Type B pancreatic cell (in vitro differentiated cells): ENCODE data around the gene RBM17. TPM values are rescaled to one million over a fixed set of nuclear protein-coding genes. Genes with fewer than 3 reads are reported as not detected.
"Not testable (repeated sequence)": the region's sequence is repeated elsewhere in the genome, so short reads cannot be mapped to it uniquely, and the experiment has no call there.

Experiments
- DNase-seq: peaks from one replicate; pipeline ENCODE4 v3.0.0; 2021; ENCODE audit warnings: mixed read lengths; ENCODE audit not compliant: unreplicated experiment; ENCODE audit errors: extremely low spot score
- H3K27ac Mint-ChIP-seq: 2 replicates; pipeline ENCODE4 v1.8.0; 2021; ENCODE audit warnings: mild to moderate bottlenecking, mixed read lengths
- H3K27me3 Mint-ChIP-seq: 2 replicates; pipeline ENCODE4 v1.8.0; 2021; ENCODE audit warnings: mixed read lengths
- H3K36me3 Mint-ChIP-seq: 2 replicates; pipeline ENCODE4 v1.8.0; 2021; ENCODE audit warnings: mixed read lengths
- H3K4me1 Mint-ChIP-seq: one replicate; pipeline ENCODE4 v1.8.0; 2021; ENCODE audit warnings: mixed read lengths; ENCODE audit not compliant: unreplicated experiment
- H3K4me3 Mint-ChIP-seq: 2 replicates; pipeline ENCODE4 v1.8.0; 2021; ENCODE audit warnings: mild to moderate bottlenecking, mixed read lengths
- H3K9me3 Mint-ChIP-seq: 2 replicates; pipeline ENCODE4 v1.8.0; 2021; ENCODE audit warnings: mixed read lengths
- long read RNA-seq: library from polyadenylated mRNA; unstranded; transcript quantifications from one replicate; pipeline ENCODE4 v2.0.0, GENCODE V29; 2020
- total RNA-seq: library from RNA; stranded (reverse); gene quantifications from 2 replicates; pipeline ENCODE4 v1.2.1, GENCODE V29; 2021; ENCODE audit warnings: low replicate concordance
- TF ChIP-seq, protein P1 (sequence below): fragments of 200-600 bp; sonication (generic); conservative IDR thresholded peaks from 2 replicates; pipeline ENCODE4 v1.5.0; 2021; ENCODE audit warnings: antibody characterized with exemption, mild to moderate bottlenecking

Gene RBM17, protein sequence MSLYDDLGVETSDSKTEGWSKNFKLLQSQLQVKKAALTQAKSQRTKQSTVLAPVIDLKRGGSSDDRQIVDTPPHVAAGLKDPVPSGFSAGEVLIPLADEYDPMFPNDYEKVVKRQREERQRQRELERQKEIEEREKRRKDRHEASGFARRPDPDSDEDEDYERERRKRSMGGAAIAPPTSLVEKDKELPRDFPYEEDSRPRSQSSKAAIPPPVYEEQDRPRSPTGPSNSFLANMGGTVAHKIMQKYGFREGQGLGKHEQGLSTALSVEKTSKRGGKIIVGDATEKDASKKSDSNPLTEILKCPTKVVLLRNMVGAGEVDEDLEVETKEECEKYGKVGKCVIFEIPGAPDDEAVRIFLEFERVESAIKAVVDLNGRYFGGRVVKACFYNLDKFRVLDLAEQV
- 92.1 and 105 TPM in 2 replicates for total RNA-seq
- long read RNA-seq, transcript RBM17-201 (12 exons, 2,755 nt), result major isoform, 46 of 85 reads
- long read RNA-seq, partial matches to known transcripts, result 21 of 85 reads
- long read RNA-seq, other reads (novel, unspliced or antisense), result 18 of 85 reads

GRCh38 chr10:6088721-6089333 lies at the start of gene RBM17:
TSS of gene RBM17 (plus strand) at chr10:6089034. CDS start at chr10:6097066, 8,032 bp downstream.
- TF ChIP-seq, protein P1, sequence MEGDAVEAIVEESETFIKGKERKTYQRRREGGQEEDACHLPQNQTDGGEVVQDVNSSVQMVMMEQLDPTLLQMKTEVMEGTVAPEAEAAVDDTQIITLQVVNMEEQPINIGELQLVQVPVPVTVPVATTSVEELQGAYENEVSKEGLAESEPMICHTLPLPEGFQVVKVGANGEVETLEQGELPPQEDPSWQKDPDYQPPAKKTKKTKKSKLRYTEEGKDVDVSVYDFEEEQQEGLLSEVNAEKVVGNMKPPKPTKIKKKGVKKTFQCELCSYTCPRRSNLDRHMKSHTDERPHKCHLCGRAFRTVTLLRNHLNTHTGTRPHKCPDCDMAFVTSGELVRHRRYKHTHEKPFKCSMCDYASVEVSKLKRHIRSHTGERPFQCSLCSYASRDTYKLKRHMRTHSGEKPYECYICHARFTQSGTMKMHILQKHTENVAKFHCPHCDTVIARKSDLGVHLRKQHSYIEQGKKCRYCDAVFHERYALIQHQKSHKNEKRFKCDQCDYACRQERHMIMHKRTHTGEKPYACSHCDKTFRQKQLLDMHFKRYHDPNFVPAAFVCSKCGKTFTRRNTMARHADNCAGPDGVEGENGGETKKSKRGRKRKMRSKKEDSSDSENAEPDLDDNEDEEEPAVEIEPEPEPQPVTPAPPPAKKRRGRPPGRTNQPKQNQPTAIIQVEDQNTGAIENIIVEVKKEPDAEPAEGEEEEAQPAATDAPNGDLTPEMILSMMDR, result peak; percentile 100
- no peaks in the 10 kb centered on the region for H3K9me3 Mint-ChIP-seq
- peak within 1 kb of the TSS; percentile 92 for H3K27ac Mint-ChIP-seq
- peaks cover 10% of the 10 kb centered on the region for H3K27me3 Mint-ChIP-seq
- H3K4me3 Mint-ChIP-seq, result peak within 1 kb of the TSS; percentile 95
- peaks cover 27% of the 10 kb centered on the region for H3K4me1 Mint-ChIP-seq
- H3K36me3 Mint-ChIP-seq, result peaks cover 3% of the 10 kb centered on the region
- peak; percentile 99 for DNase-seq

GRCh38 chr10:6039711-6040110 lies 49.1 kb upstream of the RBM17 start:
- no peak for DNase-seq
- Mint-ChIP-seq H3K4me3 (no peak overlapping the region), H3K27ac (no peak overlapping the region), H3K9me3 (no peaks in the 10 kb centered on the region), H3K36me3 (no peaks in the 10 kb centered on the region), H3K4me1 (no peaks in the 10 kb centered on the region), H3K27me3 (peaks cover 34% of the 10 kb centered on the region)
- TF ChIP-seq, protein P1, result no peak

DNA sequence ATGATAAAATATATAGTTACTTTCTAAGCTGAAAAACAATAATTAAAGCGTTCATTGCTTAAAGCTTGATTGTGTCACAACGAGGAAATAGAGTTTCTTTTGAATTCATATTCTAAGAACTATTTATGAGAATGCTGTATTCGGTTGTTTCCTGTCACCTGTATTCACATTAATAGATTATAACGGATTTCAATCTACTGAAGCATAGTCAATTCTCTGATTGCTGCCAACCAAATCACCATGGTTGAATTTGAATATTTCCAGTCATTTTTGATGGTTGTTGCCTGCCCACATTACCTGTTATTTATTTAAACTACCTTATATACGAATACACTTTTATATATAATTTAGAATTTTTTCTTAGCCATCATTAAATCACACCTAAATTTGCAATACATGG lies 48.6 kb upstream of the RBM17 start:
- Mint-ChIP-seq H3K36me3 (no peaks in the 10 kb centered on the region), H3K9me3 (no peaks in the 10 kb centered on the region), H3K27me3 (peaks cover 37% of the 10 kb centered on the region), H3K27ac (no peak overlapping the region), H3K4me3 (no peak overlapping the region), H3K4me1 (no peaks in the 10 kb centered on the region)
- DNase-seq, result no peak
- TF ChIP-seq, protein P1, result no peak

GRCh38 chr10:6043377-6043776 lies 45.5 kb upstream of the RBM17 start:
- not testable (repeated sequence) for DNase-seq, H3K36me3 Mint-ChIP-seq, H3K4me1 Mint-ChIP-seq, H3K4me3 Mint-ChIP-seq, H3K9me3 Mint-ChIP-seq, H3K27ac Mint-ChIP-seq
- H3K27me3 Mint-ChIP-seq, result peaks cover 37% of the 10 kb centered on the region

DNA sequence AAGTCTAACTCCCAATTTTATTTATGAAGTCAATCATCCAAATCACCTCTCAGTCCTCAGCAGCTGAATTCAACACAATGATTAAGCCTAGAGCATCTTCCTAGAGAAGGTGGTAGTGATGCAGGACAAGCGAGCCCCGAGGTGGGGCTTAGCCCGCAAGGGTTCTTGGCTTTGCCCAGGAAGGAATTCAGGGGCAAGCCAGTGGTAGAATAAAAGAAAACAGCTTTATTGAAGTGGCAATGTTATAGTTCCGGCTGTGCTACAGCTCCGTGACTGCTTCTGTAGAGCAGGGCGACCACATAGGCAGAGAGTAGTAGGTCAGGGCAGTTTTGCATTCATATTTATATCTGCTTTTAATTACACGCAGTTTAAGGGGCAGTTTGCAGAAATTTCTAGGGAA lies 44.8 kb upstream of the RBM17 start:
- DNase-seq, result no peak
- no peaks in the 10 kb centered on the region for H3K4me1 Mint-ChIP-seq
- H3K9me3 Mint-ChIP-seq, result no peaks in the 10 kb centered on the region
- TF ChIP-seq, protein P1, result no peak
- H3K4me3 Mint-ChIP-seq, result no peak overlapping the region
- H3K27ac Mint-ChIP-seq, result no peak overlapping the region
- peaks cover 43% of the 10 kb centered on the region for H3K27me3 Mint-ChIP-seq
- H3K36me3 Mint-ChIP-seq, result no peaks in the 10 kb centered on the region

DNA sequence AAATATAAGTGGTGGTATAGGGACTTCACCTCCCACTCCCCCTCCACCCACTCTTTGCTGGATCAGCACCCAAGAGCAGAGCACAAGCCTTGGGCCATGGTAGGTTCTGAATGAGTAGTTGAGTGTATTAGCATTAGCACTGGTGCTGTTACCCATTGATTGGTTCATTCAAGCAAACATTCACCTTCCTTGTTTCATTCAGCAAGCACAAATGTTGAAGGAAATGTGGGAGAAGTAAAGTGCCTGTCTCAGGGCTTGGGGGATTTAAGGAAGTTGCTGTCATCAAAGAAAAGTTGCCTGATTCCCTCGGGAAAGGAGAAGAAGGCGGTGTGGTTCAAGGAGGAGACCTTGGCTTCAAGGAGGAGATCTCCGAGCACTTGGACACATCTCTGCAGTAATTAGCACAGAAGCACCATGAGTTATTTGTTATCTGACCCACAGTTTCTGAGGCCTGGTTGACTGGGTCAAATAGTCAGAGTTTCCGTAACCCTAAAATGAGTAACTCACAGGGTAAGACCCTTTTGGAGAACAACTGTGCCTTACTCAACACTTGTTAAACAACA lies 44.0 kb upstream of the RBM17 start:
- DNase-seq, result no peak
- no peak overlapping the region for H3K4me3 Mint-ChIP-seq
- no peaks in the 10 kb centered on the region for H3K4me1 Mint-ChIP-seq
- TF ChIP-seq, protein P1, result no peak
- peaks cover 49% of the 10 kb centered on the region for H3K27me3 Mint-ChIP-seq
- no peaks in the 10 kb centered on the region for H3K9me3 Mint-ChIP-seq
- no peaks in the 10 kb centered on the region for H3K36me3 Mint-ChIP-seq
- H3K27ac Mint-ChIP-seq, result no peak overlapping the region
